HL-60/S4 treated with retinoic acid at 250 ng/mL for 4 days and 3 days (cell line): Measurements from ENCODE around the gene LMX1A.

Source experiments
- in situ Hi-C: fragments of 300-500 bp; cut with MboI; formaldehyde crosslinking; loops from 2 replicates; pipeline ENCODE4 v1.7.0; 2022; ENCODE audit warnings: low sequenced_read_pairs

The LMX1A gene

GRCh38 chr1:165355977-165356811 is at the start of gene LMX1A:
LMX1A (minus strand) TSS chr1:165356715; CDS start chr1:165355559, 1,156 bp downstream.
- in situ Hi-C loops, result no loop called here

DNA sequence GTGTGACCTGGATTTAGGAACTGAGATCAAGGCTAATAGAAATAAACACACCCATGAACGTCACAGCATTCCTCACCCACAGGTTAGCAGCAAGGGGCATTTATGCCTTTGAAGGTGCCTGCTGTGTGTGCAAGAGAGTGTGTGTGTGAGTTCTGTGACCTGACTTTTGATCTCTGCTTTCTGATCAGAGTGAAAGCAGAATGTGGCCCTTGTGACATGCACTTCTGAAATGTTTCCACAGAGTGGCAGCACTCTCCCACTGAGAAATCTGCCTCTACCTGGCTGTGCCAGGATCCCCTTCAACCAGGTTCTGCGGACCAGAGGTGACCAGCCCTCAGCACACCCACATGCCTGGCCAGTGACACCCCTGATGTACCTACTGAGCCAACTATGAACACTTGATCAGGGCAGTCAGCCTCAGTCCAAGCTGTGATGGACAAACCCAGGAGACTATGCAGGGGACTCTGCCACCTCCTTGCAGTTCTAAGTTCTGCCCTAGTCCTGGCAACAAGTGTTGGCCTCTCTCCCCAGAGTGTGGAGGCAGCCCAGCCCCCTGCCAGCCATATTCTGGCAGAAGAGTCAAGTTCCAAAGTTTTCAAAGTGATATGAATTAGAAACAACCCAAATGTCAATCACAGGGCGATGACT is 47.4 kb upstream of the LMX1A start:
- in situ Hi-C loops, result no loop called here

GRCh38 chr1:165402517-165403111 is 46.1 kb upstream of the LMX1A start:
- in situ Hi-C loops, result no loop called here

- in situ Hi-C loops, result loop anchor here (25.0 kb wide), 1 partner anchor 514 kb away; no protein-coding TSS in a partner anchor
Observed at GRCh38 chr1:165397944-165398343, 41.4 kb upstream of the LMX1A start.

DNA sequence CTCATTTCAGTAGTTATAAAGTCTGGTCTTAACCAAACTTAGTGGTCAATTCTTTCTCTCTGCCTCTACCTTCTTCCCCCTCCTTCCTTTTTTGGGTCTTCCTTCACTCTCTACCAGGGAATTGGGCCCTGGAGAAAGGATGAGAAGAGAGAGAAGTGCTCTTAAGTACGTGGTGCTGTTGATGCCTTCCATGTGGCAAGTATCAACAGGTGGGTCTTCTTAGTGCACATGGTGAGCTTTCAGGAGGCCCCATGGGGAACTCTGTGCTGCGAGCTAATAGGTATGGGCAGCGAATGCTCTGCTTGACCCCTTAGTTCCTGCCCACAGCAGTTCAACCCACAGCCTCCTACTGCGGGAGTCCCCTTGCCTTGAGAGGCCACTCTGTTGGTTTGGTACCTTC is 39.4 kb upstream of the LMX1A start:
- in situ Hi-C loops, result loop anchor here (25.0 kb wide), 1 partner anchor 516 kb away; no protein-coding TSS in a partner anchor

GRCh38 chr1:165395478-165395877 is 39.0 kb upstream of the LMX1A start:
- in situ Hi-C loops, result loop anchor here (25.0 kb wide), 1 partner anchor 517 kb away; no protein-coding TSS in a partner anchor

DNA sequence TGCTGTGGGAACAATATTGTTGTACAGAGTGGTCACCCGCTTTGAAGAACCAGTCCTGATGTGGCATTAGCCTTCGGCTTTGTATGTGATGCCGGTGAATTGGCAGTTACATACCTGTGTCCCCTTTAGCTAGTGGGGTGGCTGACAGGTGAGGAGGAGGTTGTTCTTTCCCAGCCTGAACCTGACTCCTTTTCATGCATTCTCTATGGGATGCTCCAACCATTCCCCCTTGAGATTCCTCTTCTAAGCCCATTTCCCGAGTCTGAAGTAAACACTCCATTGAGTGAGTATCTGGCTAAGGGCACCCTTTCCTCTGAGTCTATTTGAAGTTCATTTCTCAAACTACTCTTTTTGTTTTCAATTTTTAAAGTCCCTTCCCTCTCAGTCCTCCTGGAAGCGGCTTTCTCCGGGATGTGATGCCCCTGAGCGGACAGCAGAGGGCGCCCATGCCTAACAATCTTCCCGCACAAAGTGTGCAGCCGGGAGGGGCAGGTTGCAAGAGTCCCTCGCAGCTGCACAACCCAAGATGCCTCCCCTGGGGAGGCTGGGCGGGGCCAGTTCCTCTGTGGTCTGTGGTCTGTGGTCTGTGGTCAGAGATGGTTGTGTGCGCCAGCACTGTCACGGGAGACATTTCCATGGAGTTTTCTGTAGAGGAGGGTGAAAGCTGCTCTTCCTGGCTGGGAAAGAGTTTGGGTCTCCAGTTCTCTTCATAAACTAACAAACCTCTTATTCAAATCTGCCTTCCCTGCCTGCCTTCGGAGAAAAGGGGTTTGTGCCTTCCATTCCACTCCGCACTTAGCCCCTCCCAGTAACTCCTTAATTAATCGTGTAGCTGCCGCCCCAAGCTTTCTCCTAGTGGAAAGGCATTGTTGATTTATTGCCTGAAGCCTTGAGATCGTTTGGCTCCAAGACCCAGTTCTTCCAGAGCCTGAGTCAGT is 36.4 kb upstream of the LMX1A start:
- in situ Hi-C loops, result loop anchor here (5.0 to 25.0 kb wide), 2 partner anchors 199 to 519 kb away; no protein-coding TSS in a partner anchor

DNA sequence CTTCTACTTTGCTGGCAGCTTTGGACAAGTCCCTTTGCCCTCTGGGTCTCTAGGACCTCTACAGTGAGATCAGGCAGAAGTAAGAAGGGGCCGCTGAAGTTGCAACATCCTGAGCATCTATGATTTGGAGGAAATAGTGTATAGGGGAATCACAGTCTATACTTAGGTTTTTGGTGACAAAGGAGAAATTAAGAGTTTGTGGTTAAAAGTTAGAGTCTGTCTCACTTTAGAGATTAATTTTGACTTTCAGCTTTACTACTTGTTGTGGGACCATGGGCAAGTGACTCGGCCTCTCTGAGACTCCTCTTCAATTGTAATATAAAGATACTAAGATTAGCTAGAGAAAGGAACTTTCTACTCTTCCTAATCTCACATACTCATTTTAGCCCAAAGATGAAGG is 33.1 kb upstream of the LMX1A start:
- in situ Hi-C loops, result loop anchor here (5.0 to 25.0 kb wide), 2 partner anchors 203 to 523 kb away; no protein-coding TSS in a partner anchor

DNA sequence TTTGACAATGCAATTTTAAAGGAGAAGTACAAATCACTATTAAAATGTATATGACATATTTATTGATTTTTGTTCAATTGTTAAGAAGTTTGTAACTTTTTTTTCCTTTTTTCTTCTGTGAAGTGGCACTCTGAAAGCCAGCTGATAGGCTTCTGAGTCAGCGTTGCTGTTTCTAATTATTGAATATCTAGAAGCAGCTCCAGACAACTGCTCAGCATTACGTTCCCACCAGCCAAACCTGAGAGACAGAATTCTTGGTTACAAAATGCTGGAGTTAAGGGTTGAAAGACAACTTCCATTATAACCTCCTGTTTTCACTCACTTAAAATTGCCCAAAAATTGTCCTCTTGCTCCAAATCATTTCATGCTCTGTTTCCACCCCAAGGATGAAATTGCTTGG is 31.4 kb upstream of the LMX1A start:
- in situ Hi-C loops, result loop anchor here (25.0 kb wide), 1 partner anchor 524 kb away; no protein-coding TSS in a partner anchor

GRCh38 chr1:165387505-165387904 is 31.0 kb upstream of the LMX1A start:
- in situ Hi-C loops, result loop anchor here (25.0 kb wide), 1 partner anchor 525 kb away; no protein-coding TSS in a partner anchor

GRCh38 chr1:165383599-165384405 is 27.3 kb upstream of the LMX1A start:
- in situ Hi-C loops, result loop anchor here (25.0 kb wide), 1 partner anchor 528 kb away; no protein-coding TSS in a partner anchor

- in situ Hi-C loops, result loop anchor here (25.0 kb wide), 1 partner anchor 529 kb away; no protein-coding TSS in a partner anchor
Observed at GRCh38 chr1:165383067-165383466, 26.6 kb upstream of the LMX1A start.

DNA sequence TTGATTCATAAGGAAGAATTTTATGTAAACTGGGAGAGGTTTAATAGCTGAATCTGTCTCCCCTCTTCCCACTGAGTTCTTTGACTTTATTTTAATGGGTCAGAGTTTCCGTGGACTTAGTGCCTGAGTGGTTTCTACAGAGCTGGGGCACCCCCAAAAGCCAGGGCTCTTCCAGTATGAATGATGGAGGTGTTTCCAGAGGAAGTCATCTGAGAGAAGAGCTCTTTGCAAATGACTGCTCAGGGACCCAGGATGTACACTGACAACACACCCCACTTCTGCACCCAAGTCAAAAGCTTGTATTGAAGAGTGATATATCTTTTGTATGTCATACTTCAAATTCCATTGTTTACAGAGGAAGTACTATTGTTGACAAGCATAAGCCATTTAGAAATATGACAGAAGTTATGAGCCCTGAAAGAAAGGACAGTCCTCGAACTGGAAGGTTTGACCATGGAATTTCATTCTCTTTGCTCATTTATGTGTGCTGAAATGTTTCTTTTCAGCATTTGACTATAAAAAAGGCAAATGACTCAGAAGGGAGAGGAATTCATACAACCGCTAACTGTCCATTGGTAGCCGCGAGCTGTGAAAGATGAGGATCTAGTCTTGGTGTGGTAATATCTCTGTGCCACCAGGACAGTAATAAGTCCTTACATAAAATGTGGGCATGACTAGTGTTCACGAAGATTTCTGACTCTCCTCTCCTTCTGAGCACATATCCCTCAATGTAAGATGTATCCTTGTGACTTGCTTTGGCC is 25.4 kb upstream of the LMX1A start:
- in situ Hi-C loops, result loop anchor here (25.0 kb wide), 1 partner anchor 530 kb away; no protein-coding TSS in a partner anchor

DNA sequence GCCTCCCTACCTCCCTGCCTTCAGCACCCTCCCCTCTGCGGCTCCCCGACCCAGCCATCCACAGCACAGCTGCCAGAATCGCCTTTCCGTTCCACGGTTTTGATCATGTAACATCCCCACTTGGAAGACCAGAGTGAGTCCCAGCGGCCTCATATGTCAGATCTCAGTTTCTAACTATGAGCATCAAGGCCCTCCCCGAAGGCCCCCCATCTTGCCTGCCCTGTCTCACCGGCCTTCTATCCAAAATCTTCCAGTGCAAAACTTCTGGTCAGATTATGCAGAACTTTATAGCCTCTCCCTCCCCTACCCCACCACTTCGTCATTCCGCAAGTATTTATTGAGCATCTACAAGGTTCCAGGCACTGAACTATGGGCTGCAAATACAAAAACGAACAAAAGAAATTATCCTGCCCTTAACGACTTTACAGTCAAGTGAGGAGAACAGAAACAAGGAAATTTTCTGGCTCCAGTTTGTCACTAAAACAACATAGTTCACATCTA is 20.3 kb upstream of the LMX1A start:
- in situ Hi-C loops, result loop anchor here (25.0 kb wide), 1 partner anchor 535 kb away; no protein-coding TSS in a partner anchor

GRCh38 chr1:165376041-165376810 is 19.7 kb upstream of the LMX1A start:
- in situ Hi-C loops, result loop anchor here (25.0 kb wide), 1 partner anchor 536 kb away; no protein-coding TSS in a partner anchor

DNA sequence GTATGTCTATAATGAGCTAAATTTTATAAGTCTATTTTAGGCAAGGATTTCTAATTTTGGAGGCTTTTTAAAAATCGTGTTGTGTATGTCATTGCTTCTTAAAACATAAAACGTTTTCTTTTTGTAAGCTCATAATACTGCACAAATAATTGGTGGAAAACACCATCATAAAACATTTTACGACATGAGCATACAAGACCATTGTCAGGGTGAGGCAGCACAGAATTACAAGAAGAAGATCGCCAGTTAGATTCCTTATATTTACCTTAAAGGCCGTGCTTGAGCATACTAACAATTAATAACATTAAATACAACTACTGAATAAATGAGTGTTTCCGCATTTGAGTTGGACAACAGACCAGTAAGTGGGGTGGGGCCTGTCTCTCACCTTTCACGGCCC is 19.1 kb upstream of the LMX1A start:
- in situ Hi-C loops, result loop anchor here (25.0 kb wide), 1 partner anchor 537 kb away; no protein-coding TSS in a partner anchor

- in situ Hi-C loops, result no loop called here
Observed at GRCh38 chr1:165371588-165372225, 15.2 kb upstream of the LMX1A start.
